ENCODE results near the gene HNRNPH1.

The HNRNPH1 gene

GRCh38 chr5:179595916-179596315 is 27.6 kb downstream of the HNRNPH1 start:
- DNase-seq (ENCODE audit: low read depth, low spot score) = peak; percentile 64
- in situ Hi-C loops (cut with HindIII; ENCODE audit: low sequenced_read_pairs) = no loop called here
- no peak overlapping the region for H3K4me3 ChIP-seq (ENCODE audit: low read depth, low read length)
- TF ChIP-seq CTCF (IDR thresholded peaks at IDR 0.05; ENCODE audit: low read depth, low read length) = no peak

- in situ Hi-C loops (cut with HindIII; ENCODE audit: low sequenced_read_pairs) = no loop called here
Measured at GRCh38 chr5:179588166-179588565, 35.3 kb downstream of the HNRNPH1 start.

GRCh38 chr5:179585941-179586401 is 37.5 kb downstream of the HNRNPH1 start:
- H3K4me3 ChIP-seq (ENCODE audit: low read depth, low read length) = no peak overlapping the region
- DNase-seq (ENCODE audit: low read depth, low spot score) = no peak
- in situ Hi-C loops (cut with HindIII; ENCODE audit: low sequenced_read_pairs) = no loop called here
- no peak for TF ChIP-seq CTCF (IDR thresholded peaks at IDR 0.05; ENCODE audit: low read depth, low read length)

More at GRCh38 chr5:179588166-179588565, 35.3 kb downstream of the HNRNPH1 start:
- no peak overlapping the region for H3K4me3 ChIP-seq (ENCODE audit: low read depth, low read length)
- no peak for DNase-seq (ENCODE audit: low read depth, low spot score)
- TF ChIP-seq CTCF (IDR thresholded peaks at IDR 0.05; ENCODE audit: low read depth, low read length) = no peak

- DNase-seq (ENCODE audit: low read depth, low spot score) = no peak
- TF ChIP-seq CTCF (IDR thresholded peaks at IDR 0.05; ENCODE audit: low read depth, low read length) = no peak
- H3K4me3 ChIP-seq (ENCODE audit: low read depth, low read length) = no peak overlapping the region
- in situ Hi-C loops (cut with HindIII; ENCODE audit: low sequenced_read_pairs) = no loop called here
Measured at GRCh38 chr5:179577286-179577960, 46.0 kb downstream of the HNRNPH1 start.

- in situ Hi-C loops (cut with HindIII; ENCODE audit: low sequenced_read_pairs) = no loop called here
- DNase-seq (ENCODE audit: low read depth, low spot score) = no peak
- no peak overlapping the region for H3K4me3 ChIP-seq (ENCODE audit: low read depth, low read length)
- TF ChIP-seq CTCF (IDR thresholded peaks at IDR 0.05; ENCODE audit: low read depth, low read length) = no peak
Measured at GRCh38 chr5:179572386-179572785, 51.1 kb downstream of the HNRNPH1 start.

GRCh38 chr5:179568721-179569120 is 54.8 kb downstream of the HNRNPH1 start:
- in situ Hi-C loops (cut with HindIII; ENCODE audit: low sequenced_read_pairs) = no loop called here
- no peak for DNase-seq (ENCODE audit: low read depth, low spot score)
- no peak for TF ChIP-seq CTCF (IDR thresholded peaks at IDR 0.05; ENCODE audit: low read depth, low read length)
- H3K4me3 ChIP-seq (ENCODE audit: low read depth, low read length) = no peak overlapping the region

Measured in astrocyte of the spinal cord (primary cell).